SK-N-DZ (cell line): ENCODE measurements around the gene OBP2B.

Source experiments
- DNase-seq: peaks from one replicate; pipeline ENCODE4 v3.0.0-alpha.2; 2015; ENCODE audit warnings: low spot score

Gene OBP2B

GRCh38 chr9:133169102-133169501, 39.9 kb downstream of the OBP2B start:
- no peak for DNase-seq

GRCh38 chr9:133168432-133168831, 40.6 kb downstream of the OBP2B start:
- DNase-seq = no peak

GRCh38 chr9:133167769-133168168, 41.3 kb downstream of the OBP2B start:
- no peak for DNase-seq

GRCh38 chr9:133167096-133167730, 41.8 kb downstream of the OBP2B start:
- no peak for DNase-seq

GRCh38 chr9:133166392-133166791, 42.7 kb downstream of the OBP2B start:
- no peak for DNase-seq

- no peak for DNase-seq
Measured at GRCh38 chr9:133165452-133165730, 43.7 kb downstream of the OBP2B start.

GRCh38 chr9:133164191-133164590, 44.9 kb downstream of the OBP2B start:
- DNase-seq = no peak

- peak; percentile 77 for DNase-seq
Measured at GRCh38 chr9:133163504-133164172, 45.4 kb downstream of the OBP2B start, which contains the start of gene GBGT1. GBGT1 (minus strand) TSS chr9:133163914; CDS start chr9:133162412, 1,502 bp downstream.

- DNase-seq = no peak
Measured at GRCh38 chr9:133162861-133163503, 46.1 kb downstream of the OBP2B start.

- no peak for DNase-seq
Measured at GRCh38 chr9:133161547-133161950, 47.5 kb downstream of the OBP2B start.

- DNase-seq = peak; percentile 73
Measured at GRCh38 chr9:133160742-133161546, 48.1 kb downstream of the OBP2B start.

- no peak for DNase-seq
Measured at GRCh38 chr9:133158695-133159094, 50.4 kb downstream of the OBP2B start.
